Esophagus muscularis mucosa (tissue), 4 donors: ENCODE results near the gene KLHL3. TPM values are rescaled to one million over a fixed set of nuclear protein-coding genes. Genes with fewer than 3 reads are reported as not detected.

ENCODE experiments used
- DNase-seq: peaks from one replicate; pipeline ENCODE4 v3.0.0-alpha.2; 2017; ENCODE audit errors: extremely low spot score
- H3K27ac ChIP-seq, 4 donors: fragments of 200-600 bp; sonication (generic); replicated peaks in 1 of 4; 1 replicate in 3 of 4; 2 replicates in 1 of 4; pipeline ENCODE4 v1.5.1; 2016 to 2019; ENCODE audit warnings: mild to moderate bottlenecking in 1 of 4
- H3K27me3 ChIP-seq, 4 donors: fragments of 200-600 bp; sonication (generic); one replicate each; pipeline versions ENCODE4 v1.5.1 to v1.6.0; 2016 to 2019
- H3K36me3 ChIP-seq, 4 donors: fragments of 200-600 bp; sonication (generic); one replicate each; pipeline ENCODE4 v1.5.1; 2016 to 2019
- H3K4me1 ChIP-seq, 4 donors: fragments of 200-600 bp; sonication (generic); one replicate each; pipeline ENCODE4 v1.5.1; 2016 to 2019
- H3K4me3 ChIP-seq, 4 donors: fragments of 200-600 bp; sonication (generic); 1 replicate in 2 of 4; 2 replicates in 2 of 4; pipeline ENCODE4 v1.5.1; 2016 to 2019; ENCODE audit warnings: mild to moderate bottlenecking in 4 of 4, moderate library complexity in 1 of 4
- H3K9me3 ChIP-seq, 4 donors: fragments of 200-600 bp; sonication (generic); 1 replicate in 3 of 4; 2 replicates in 1 of 4; pipeline ENCODE4 v1.5.1; 2016 to 2019
- CTCF ChIP-seq, 3 experiments: fragments of 200-600 bp in 2 of 3; fragments of 450-650 bp in 1 of 3; sonication (generic) in 2 of 3; IDR thresholded peaks; one replicate each; pipeline ENCODE4 v1.5.1; 2017 to 2019; ENCODE audit warnings: antibody characterized with exemption in 3 of 3, mild to moderate bottlenecking in 2 of 3, moderate library complexity in 1 of 3
- EP300 ChIP-seq: sonication (generic); formaldehyde crosslinking; IDR thresholded peaks from one replicate; pipeline ENCODE4 v1.6.1; 2017; ENCODE audit warnings: antibody characterized with exemption
- POLR2A ChIP-seq: fragments of 450-650 bp; IDR thresholded peaks from one replicate; pipeline ENCODE4 v1.6.1; 2017; ENCODE audit warnings: antibody characterized with exemption, moderate library complexity, mild to moderate bottlenecking, low read depth
- POLR2AphosphoS5 ChIP-seq, 2 donors: sonication (generic); formaldehyde crosslinking; IDR thresholded peaks; one replicate each; pipeline ENCODE4 v1.6.1; 2017; ENCODE audit warnings: antibody characterized with exemption in 2 of 2
- WGBS: methylation state at CpG from one replicate; pipeline ENCODE4 v1.1.5; 2018; 5-methylcytosine and 5-hydroxymethylcytosine counted together
- intact Hi-C: fragments of 100-400 bp; cut with DNase I; formaldehyde crosslinking; loops from one replicate; pipeline ENCODE4 v1.15.1; 2023
- total RNA-seq, 4 donors: library from RNA; depleted of rRNA; stranded (reverse); fragments of >200 nt; gene quantifications; one replicate each; pipeline versions ENCODE4 v1.1.0 to v1.2.1, GENCODE V29; 2016

KLHL3 gene
- total RNA-seq, 4 donors from 2014 or later: 3.0 to 7.8 (median 5.6) TPM

- intact Hi-C loops: no loop called here
- Histone ChIP-seq H3K9me3 (no peaks in the 10 kb centered on the region), H3K36me3 (peaks cover 0 to 4% (median 0%) of the 10 kb centered on the region in 4 donors), H3K4me1 (no peaks in the 10 kb centered on the region), H3K27me3 (no peaks in the 10 kb centered on the region), H3K4me3 (no peak overlapping the region), H3K27ac (no peak overlapping the region)
- DNase-seq: no peak
- TF ChIP-seq EP300: no peak
- TF ChIP-seq CTCF (IDR thresholded peaks at IDR 0.05): no peak
- TF ChIP-seq POLR2AphosphoS5 (IDR thresholded peaks at IDR 0.05): no peak
- no peak for TF ChIP-seq POLR2A
- WGBS: 88% methylated on average over 2 of the region's 2 CpGs
Measured at GRCh38 chr5:137724251-137724650, 11.6 kb downstream of the KLHL3 start.

GRCh38 chr5:137718611-137719010 lies 17.3 kb downstream of the KLHL3 start:
- Histone ChIP-seq H3K4me1 (no peaks in the 10 kb centered on the region), H3K27ac (no peak overlapping the region), H3K36me3 (peaks cover 0 to 4% (median 0%) of the 10 kb centered on the region in 4 donors), H3K27me3 (no peaks in the 10 kb centered on the region), H3K9me3 (peaks cover 0 to 5% (median 0%) of the 10 kb centered on the region in 4 donors), H3K4me3 (no peak overlapping the region)
- no peak for DNase-seq
- intact Hi-C loops: no loop called here
- TF ChIP-seq EP300: no peak
- no peak for TF ChIP-seq POLR2AphosphoS5 (IDR thresholded peaks at IDR 0.05)
- TF ChIP-seq POLR2A: no peak
- TF ChIP-seq CTCF (IDR thresholded peaks at IDR 0.05): no peak

- H3K9me3 ChIP-seq: peaks cover 0 to 5% (median 0%) of the 10 kb centered on the region in 4 donors
- 98% methylated on average over 3 of the region's 3 CpGs for WGBS
- DNase-seq: no peak
- no peak overlapping the region for H3K27ac ChIP-seq
- H3K27me3 ChIP-seq: no peaks in the 10 kb centered on the region
- H3K4me1 ChIP-seq: no peaks in the 10 kb centered on the region
- TF ChIP-seq POLR2AphosphoS5 (IDR thresholded peaks at IDR 0.05): no peak
- no peak for TF ChIP-seq POLR2A
- H3K4me3 ChIP-seq: no peak overlapping the region
- H3K36me3 ChIP-seq: peaks cover 0 to 4% (median 0%) of the 10 kb centered on the region in 4 donors
- intact Hi-C loops: no loop called here
Measured at GRCh38 chr5:137716337-137716736, 19.6 kb downstream of the KLHL3 start.

GRCh38 chr5:137715456-137715855 lies 20.4 kb downstream of the KLHL3 start:
- intact Hi-C loops: no loop called here
- no peak overlapping the region for H3K4me3 ChIP-seq
- no peaks in the 10 kb centered on the region for H3K27me3 ChIP-seq
- H3K4me1 ChIP-seq: no peaks in the 10 kb centered on the region
- TF ChIP-seq CTCF (IDR thresholded peaks at IDR 0.05): no peak
- no peak for TF ChIP-seq EP300
- TF ChIP-seq POLR2A: no peak
- no peak for TF ChIP-seq POLR2AphosphoS5 (IDR thresholded peaks at IDR 0.05)
- peaks cover 0 to 4% (median 0%) of the 10 kb centered on the region in 4 donors for H3K36me3 ChIP-seq
- peaks cover 0 to 5% (median 0%) of the 10 kb centered on the region in 4 donors for H3K9me3 ChIP-seq
- no peak for DNase-seq
- no peak overlapping the region for H3K27ac ChIP-seq
- WGBS: 100% methylated on average over 1 of the region's 1 CpG

- TF ChIP-seq CTCF (IDR thresholded peaks at IDR 0.05): no peak
- TF ChIP-seq POLR2AphosphoS5 (IDR thresholded peaks at IDR 0.05): no peak
- TF ChIP-seq EP300: no peak
- TF ChIP-seq POLR2A: no peak
- intact Hi-C loops: no loop called here
- Histone ChIP-seq H3K27me3 (no peaks in the 10 kb centered on the region), H3K9me3 (peaks cover 0 to 5% (median 0%) of the 10 kb centered on the region in 4 donors), H3K27ac (no peak overlapping the region), H3K4me3 (no peak overlapping the region), H3K36me3 (peaks cover 0 to under 1% (median 0%) of the 10 kb centered on the region in 4 donors), H3K4me1 (no peaks in the 10 kb centered on the region)
- DNase-seq: no peak
Measured at GRCh38 chr5:137714946-137715345, 20.9 kb downstream of the KLHL3 start.
